Omental fat pad (tissue), 4 donors: ENCODE data around the gene PCNT. TPM values are rescaled to one million over a fixed set of nuclear protein-coding genes. Genes with fewer than 3 reads are reported as not detected.
A peak's percentile ranks its signal among the peaks of the same experiment; 100 is the strongest.

Source experiments
- ATAC-seq: fragments of 150-250 bp; one replicate; pipeline ENCODE4 v1.9.1; 2016; ENCODE audit warnings: mild to moderate bottlenecking, moderate library complexity; ENCODE audit not compliant: low FRiP score
- DNase-seq: peaks from one replicate; pipeline ENCODE4 v3.0.0-alpha.2; 2019; ENCODE audit warnings: low spot score
- total RNA-seq, 4 donors: library from RNA; depleted of rRNA; stranded (reverse); fragments of >200 nt; gene quantifications; one replicate each; pipeline ENCODE4 v1.1.0, GENCODE V29; 2016
- TF ChIP-seq, protein P1 (sequence below), 3 donors: fragments of 450-650 bp; IDR thresholded peaks; one replicate each; pipeline ENCODE4 v1.5.1; 2016 to 2017; ENCODE audit warnings: antibody characterized with exemption in 3 of 3, mild to moderate bottlenecking in 3 of 3, moderate library complexity in 2 of 3

PCNT gene
- total RNA-seq, 4 donors from 2014 or later, result 23.0 to 51.7 (median 24.4) TPM

DNA sequence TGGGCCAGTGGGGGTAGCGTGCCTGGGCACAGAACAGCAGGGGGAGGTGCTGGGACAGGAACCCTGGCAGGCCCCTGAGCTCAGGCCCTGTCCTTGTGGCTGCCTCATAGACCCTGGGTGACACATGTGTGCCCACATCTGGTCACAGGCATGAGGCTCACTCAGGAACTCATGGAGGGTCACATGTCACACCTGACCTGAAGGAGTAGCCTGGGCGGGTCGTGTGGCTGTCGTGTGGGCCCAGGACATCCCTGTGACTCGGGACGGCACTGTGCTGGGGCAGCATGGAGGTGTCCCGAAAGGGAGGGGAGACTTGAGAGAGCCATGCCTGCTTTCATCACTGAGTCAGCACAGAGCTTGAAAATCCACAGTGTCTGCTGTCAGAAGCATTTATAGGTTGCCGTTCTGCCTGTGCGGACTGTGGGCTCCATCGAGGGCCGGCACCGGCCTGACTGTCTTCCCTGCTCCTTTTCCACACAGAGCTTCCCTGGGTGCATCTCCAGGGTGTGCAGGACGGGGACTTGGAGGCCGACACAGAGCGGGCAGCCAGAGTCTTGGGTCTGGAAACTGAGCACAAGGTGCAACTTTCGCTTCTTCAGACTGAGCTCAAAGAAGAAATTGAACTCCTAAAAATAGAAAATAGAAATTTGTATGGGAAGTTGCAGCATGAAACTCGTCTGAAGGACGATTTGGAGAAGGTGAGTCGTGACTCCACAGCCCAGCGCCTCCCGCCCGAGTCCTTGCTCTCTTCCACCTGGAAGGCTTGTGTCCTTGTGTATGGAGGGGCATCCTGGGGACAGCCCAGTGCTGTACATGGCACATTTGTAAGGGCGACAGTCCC is 32.8 kb downstream of the PCNT start:
- DNase-seq (no peak), ATAC-seq (peak; percentile 15)
- TF ChIP-seq, protein P1, sequence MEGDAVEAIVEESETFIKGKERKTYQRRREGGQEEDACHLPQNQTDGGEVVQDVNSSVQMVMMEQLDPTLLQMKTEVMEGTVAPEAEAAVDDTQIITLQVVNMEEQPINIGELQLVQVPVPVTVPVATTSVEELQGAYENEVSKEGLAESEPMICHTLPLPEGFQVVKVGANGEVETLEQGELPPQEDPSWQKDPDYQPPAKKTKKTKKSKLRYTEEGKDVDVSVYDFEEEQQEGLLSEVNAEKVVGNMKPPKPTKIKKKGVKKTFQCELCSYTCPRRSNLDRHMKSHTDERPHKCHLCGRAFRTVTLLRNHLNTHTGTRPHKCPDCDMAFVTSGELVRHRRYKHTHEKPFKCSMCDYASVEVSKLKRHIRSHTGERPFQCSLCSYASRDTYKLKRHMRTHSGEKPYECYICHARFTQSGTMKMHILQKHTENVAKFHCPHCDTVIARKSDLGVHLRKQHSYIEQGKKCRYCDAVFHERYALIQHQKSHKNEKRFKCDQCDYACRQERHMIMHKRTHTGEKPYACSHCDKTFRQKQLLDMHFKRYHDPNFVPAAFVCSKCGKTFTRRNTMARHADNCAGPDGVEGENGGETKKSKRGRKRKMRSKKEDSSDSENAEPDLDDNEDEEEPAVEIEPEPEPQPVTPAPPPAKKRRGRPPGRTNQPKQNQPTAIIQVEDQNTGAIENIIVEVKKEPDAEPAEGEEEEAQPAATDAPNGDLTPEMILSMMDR (IDR thresholded peaks at IDR 0.05), result no peak

DNA sequence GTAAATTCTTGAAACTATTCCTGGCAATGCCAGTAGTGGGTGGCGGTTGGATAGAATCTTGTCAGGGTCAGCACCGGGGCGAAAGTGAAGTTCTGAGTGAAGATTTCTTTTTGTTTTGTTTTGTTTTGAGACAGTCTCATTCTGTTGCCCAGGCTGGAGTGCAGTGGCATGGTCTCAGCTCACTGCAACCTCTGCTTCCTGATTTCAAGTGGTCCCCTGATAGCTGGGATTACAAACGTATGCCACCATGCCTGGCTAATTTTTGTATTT is 33.3 kb downstream of the PCNT start:
- TF ChIP-seq, protein P1 (IDR thresholded peaks at IDR 0.05), result no peak
- DNase-seq, result no peak
- no peak for ATAC-seq

GRCh38 chr21:46357684-46358425 is 33.9 kb downstream of the PCNT start:
- no peak for DNase-seq
- no peak for ATAC-seq
- TF ChIP-seq, protein P1 (IDR thresholded peaks at IDR 0.05), result no peak

GRCh38 chr21:46361176-46361575 is 37.2 kb downstream of the PCNT start:
- DNase-seq (no peak), ATAC-seq (no peak)
- TF ChIP-seq, protein P1 (IDR thresholded peaks at IDR 0.05), result no peak

DNA sequence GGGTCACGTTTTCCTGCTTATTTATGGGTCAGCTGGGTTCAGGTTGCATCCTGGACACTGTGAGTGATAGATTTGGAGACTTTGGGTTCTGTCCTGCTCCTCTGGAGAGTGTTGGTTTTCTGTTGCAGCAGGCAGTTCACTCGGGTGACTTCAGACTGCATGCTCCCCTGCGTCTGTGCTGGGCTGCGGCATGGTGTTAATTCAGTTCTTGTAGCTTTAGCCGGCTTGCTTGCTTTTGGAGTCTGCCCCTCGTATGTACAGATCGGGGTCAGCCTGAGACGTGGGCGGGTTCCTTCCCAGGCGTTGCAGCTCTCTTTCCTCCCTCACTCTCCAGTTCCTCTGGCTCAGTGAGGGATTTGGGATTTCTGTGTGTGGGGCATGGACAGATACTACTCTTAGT is 38.0 kb downstream of the PCNT start:
- no peak for ATAC-seq
- DNase-seq, result no peak
- TF ChIP-seq, protein P1 (IDR thresholded peaks at IDR 0.05), result no peak

DNA sequence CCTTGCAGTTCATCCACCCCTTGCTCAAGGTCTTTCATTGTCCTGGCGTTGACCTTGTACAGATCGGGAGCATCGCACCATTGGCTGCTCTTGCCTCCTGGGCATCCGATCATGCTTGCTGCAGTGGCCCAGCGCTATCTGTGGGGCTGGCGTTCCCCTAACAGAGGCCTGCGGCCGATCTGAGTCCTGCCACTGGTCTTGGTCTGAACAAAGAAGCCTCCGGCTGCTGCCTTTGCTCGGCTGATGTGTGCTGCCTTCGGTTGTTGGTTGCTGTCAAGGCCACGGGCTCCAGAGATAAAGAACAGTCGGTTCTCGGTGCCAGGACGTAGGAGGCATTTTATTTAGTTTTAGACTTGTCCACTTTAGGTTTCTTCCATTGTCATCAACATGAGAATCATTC is 39.0 kb downstream of the PCNT start:
- TF ChIP-seq, protein P1 (IDR thresholded peaks at IDR 0.05), result no peak
- no peak for ATAC-seq
- no peak for DNase-seq

DNA sequence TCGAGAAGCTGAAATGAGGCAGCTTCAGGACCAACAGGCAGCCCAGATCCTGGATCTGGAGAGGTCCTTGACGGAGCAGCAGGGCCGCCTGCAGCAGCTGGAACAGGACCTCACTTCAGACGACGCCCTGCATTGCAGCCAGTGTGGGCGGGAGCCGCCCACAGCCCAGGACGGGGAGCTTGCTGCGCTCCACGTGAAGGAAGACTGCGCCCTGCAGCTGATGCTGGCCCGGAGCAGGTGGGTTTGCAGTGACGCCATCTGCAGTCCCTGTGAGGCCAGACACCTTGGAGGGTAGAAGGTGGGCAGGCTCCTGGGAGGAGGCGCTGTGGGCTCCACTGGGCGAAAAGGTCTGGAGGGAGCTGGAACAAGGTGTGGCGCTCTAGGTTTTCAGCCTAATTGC is 39.7 kb downstream of the PCNT start:
- DNase-seq, result no peak
- no peak for ATAC-seq
- TF ChIP-seq, protein P1 (IDR thresholded peaks at IDR 0.05), result no peak
